CD4-positive, alpha-beta memory T cell (primary cell): ENCODE measurements around the gene ASTL. TPM values are rescaled to one million over a fixed set of nuclear protein-coding genes. Genes with fewer than 3 reads are reported as not detected.
A peak's percentile ranks its signal among the peaks of the same experiment; 100 is the strongest.

Experiments
- CTCF ChIA-PET: fragments of 350-600 bp; sonication (Branson Sonifier 250); formaldehyde crosslinking; loops from one replicate; lab custom pipeline; 2021; ENCODE audit warnings: inconsistent platforms; ENCODE audit not compliant: partially characterized antibody; lab: Charles Lee
- POLR2A ChIA-PET: fragments of 350-600 bp; sonication (Branson Sonifier 250); formaldehyde crosslinking; loops from one replicate; lab custom pipeline; 2021; ENCODE audit not compliant: partially characterized antibody; lab: Charles Lee
- DNase-seq, 5 donors: peaks; one replicate each; pipeline versions ENCODE4 v3.0.0 to v3.0.0-alpha.2; 2020 to 2022; ENCODE audit warnings: mixed read lengths in 1 of 5
- H3K27ac ChIP-seq: one replicate; pipeline ENCODE4 v1.7.0; 2013; ENCODE audit warnings: low read depth, low read length
- H3K27me3 ChIP-seq: 2 replicates; pipeline ENCODE4 v1.7.0; 2013; ENCODE audit warnings: mild to moderate bottlenecking, low read length, moderate library complexity; ENCODE audit not compliant: insufficient read depth
- H3K36me3 ChIP-seq: 2 replicates; pipeline ENCODE4 v1.7.0; 2013; ENCODE audit warnings: mild to moderate bottlenecking, low read length, moderate library complexity; ENCODE audit not compliant: insufficient read depth
- H3K4me1 ChIP-seq: 2 replicates; pipeline ENCODE4 v1.7.0; 2013; ENCODE audit warnings: mild to moderate bottlenecking, low read length, moderate library complexity; ENCODE audit not compliant: insufficient read depth
- H3K4me3 ChIP-seq, 2 donors: one replicate each; pipeline ENCODE4 v1.7.0; 2013; ENCODE audit warnings: low read length in 2 of 2, mild to moderate bottlenecking in 1 of 2
- H3K9me3 ChIP-seq, 2 donors: one replicate each; pipeline ENCODE4 v1.7.0; 2013; ENCODE audit warnings: low read length in 2 of 2, control low read depth in 1 of 2; ENCODE audit not compliant: control insufficient read depth in 1 of 2
- H3K27ac Mint-ChIP-seq, 7 donors: one replicate each; pipeline ENCODE4 v1.8.0; 2020 to 2021; ENCODE audit warnings: mixed read lengths in 7 of 7, mild to moderate bottlenecking in 6 of 7, inconsistent platforms in 3 of 7, moderate library complexity in 3 of 7
- H3K27me3 Mint-ChIP-seq, 2 donors: one replicate each; pipeline ENCODE4 v1.8.0; 2020 to 2021; ENCODE audit warnings: mixed read lengths in 2 of 2
- H3K36me3 Mint-ChIP-seq, 2 donors: one replicate each; pipeline ENCODE4 v1.8.0; 2020 to 2021; ENCODE audit warnings: mixed read lengths in 2 of 2, inconsistent platforms in 1 of 2, mild to moderate bottlenecking in 1 of 2
- H3K4me1 Mint-ChIP-seq, 4 donors: one replicate each; pipeline ENCODE4 v1.8.0; 2020 to 2021; ENCODE audit warnings: mixed read lengths in 4 of 4, mild to moderate bottlenecking in 1 of 4
- H3K4me3 Mint-ChIP-seq, 8 donors: one replicate each; pipeline ENCODE4 v1.8.0; 2020 to 2021; ENCODE audit warnings: mixed read lengths in 8 of 8, mild to moderate bottlenecking in 7 of 8, moderate library complexity in 6 of 8, inconsistent platforms in 3 of 8
- H3K9me3 Mint-ChIP-seq, 8 donors: one replicate each; pipeline ENCODE4 v1.8.0; 2020 to 2021; ENCODE audit warnings: mixed read lengths in 8 of 8, mild to moderate bottlenecking in 5 of 8, inconsistent platforms in 3 of 8, moderate library complexity in 1 of 8
- intact Hi-C: fragments of 100-400 bp; cut with micrococcal nuclease; formaldehyde crosslinking; loops from one replicate; pipeline ENCODE4 v1.15.1; 2023
- polyA plus RNA-seq, 2 donors: library from polyadenylated mRNA; unstranded; fragments of 300-500 nt; fragmentation: Illumina TruSeq; gene quantifications; one replicate each; pipeline ENCODE4 v1.2.3, GENCODE V29; 2021
- total RNA-seq, 2 experiments: library from RNA; stranded (reverse); gene quantifications; one replicate each; pipeline ENCODE4 v1.2.3, GENCODE V29; 2021

ASTL gene
- total and polyA plus RNA-seq, 4 experiments from 2014 or later = 0.48 to 1.3 TPM; not detected in 2

DNA sequence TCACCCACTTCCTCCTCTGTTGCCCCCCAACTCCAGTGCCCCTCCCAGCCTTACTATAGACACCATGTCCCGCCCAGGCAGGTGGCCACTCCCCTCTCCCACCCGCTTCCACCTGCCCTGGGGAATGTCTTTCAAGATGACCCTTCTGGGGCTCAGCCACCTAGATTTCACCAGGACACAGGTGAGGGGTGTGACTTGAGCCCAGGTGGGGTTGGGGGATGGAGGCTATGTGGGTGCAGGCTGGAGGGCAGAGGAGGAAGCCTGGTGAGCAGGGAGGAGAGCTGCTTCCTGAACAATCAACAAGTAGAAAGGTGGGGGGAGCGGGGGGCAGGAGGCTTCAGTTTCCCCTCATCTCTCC, 30.6 kb downstream of the ASTL start:
- Histone ChIP-seq H3K36me3 (no peaks in the 10 kb centered on the region), H3K27me3 (no peaks in the 10 kb centered on the region), H3K4me1 (no peaks in the 10 kb centered on the region), H3K27ac (no peak overlapping the region), H3K9me3 (peaks cover 0 to 12% of the 10 kb centered on the region in 2 donors), H3K4me3 (no peak overlapping the region)
- peak in 1 of 5 donors; percentile 22 for DNase-seq
- Mint-ChIP-seq H3K9me3 (peaks cover 0 to 19% (median 12%) of the 10 kb centered on the region in 8 donors), H3K4me1 (no peaks in the 10 kb centered on the region), H3K36me3 (peaks cover 3 to 4% of the 10 kb centered on the region in 2 donors), H3K4me3 (no peak overlapping the region), H3K27me3 (peaks cover 2 to 3% of the 10 kb centered on the region in 2 donors), H3K27ac (peak overlapping the region in 1 of 7 donors; percentile 18)
- ChIA-PET POLR2A (no interaction called here), CTCF (interaction anchor here (1.4 kb wide), 1 partner anchor 31 kb away, joined by 3 read pairs; no protein-coding TSS in a partner anchor)
- intact Hi-C loops = no loop called here

DNA sequence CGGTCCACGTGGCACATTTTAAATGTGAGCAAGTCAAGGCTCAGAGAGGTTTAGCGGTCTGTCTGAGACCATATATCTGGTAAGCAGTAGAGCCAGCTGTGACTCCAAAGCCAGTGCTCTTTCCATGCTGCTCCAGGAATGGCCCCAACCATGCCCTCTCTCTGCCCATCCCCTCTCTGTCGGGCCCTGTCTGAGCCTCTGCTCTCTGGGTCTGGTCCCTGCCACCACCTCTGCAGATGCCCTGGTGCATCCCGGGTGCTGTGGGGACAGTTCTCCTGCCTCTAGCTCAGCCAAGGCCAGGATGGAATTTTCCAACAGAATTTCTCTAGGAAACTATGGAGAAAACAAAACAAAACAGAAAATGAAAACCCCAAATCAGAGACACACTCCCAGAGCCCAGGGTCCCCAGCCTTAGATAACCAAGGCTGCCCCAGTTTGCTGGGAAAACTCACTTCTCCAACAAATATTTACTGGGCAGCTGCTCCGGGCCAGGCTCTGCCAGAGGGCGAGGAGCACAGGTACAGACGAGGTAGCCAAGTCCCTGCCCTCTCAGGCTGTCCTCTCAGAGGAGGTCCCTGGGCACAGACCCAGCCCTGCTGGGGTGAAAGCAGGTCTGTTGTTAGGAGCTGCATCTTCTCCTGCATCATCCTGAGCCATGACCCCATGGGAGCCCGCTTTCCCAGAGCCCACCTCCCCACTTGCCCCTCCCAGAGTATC, 31.2 kb downstream of the ASTL start:
- Histone ChIP-seq H3K36me3 (no peaks in the 10 kb centered on the region), H3K4me1 (no peaks in the 10 kb centered on the region), H3K9me3 (peaks cover 0 to 12% of the 10 kb centered on the region in 2 donors), H3K27me3 (no peaks in the 10 kb centered on the region), H3K4me3 (no peak overlapping the region), H3K27ac (no peak overlapping the region)
- H3K4me1 Mint-ChIP-seq = no peaks in the 10 kb centered on the region
- DNase-seq = peak in 1 of 5 donors; percentile 27
- CTCF ChIA-PET = no interaction called here
- intact Hi-C loops = no loop called here
- H3K4me3 Mint-ChIP-seq = no peak overlapping the region
- peaks cover 2 to 3% of the 10 kb centered on the region in 2 donors for H3K27me3 Mint-ChIP-seq
- peaks cover 0 to 19% (median 12%) of the 10 kb centered on the region in 8 donors for H3K9me3 Mint-ChIP-seq
- H3K36me3 Mint-ChIP-seq = peaks cover 3 to 4% of the 10 kb centered on the region in 2 donors
- POLR2A ChIA-PET = no interaction called here
- H3K27ac Mint-ChIP-seq = no peak overlapping the region

DNA sequence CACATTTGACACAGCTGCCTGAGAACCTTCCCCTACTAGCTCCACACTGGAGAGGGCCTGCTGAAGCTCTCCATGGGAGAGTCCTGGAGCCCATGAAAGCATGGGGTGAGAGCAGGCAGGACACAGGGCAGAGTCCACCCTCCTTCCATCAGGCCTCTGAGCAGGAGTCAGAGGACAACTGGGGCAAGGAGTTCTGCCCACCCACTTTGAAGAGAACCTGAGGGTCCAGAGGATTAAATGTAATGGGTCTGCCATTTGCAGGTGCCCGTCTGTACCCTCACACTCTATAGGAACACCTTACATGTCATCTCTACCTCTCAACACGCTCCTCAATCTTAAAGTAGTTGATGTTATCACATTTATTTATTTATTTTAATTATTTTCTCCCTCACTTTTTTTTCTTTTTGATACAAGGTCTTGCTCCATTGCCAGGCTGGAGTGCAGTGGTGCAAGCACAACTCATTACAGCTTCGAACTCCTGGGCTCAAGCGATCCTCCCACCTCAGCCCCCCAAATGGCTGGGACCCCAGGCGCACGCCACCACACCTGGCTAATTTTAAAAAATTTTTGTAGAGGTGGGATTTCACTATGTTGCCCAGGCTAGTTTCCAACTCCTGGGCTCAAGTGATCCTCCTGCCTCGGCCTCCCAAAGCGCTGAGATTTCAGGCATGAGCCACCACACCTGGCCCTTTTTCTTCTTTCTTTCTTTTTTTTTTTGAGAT, 32.1 kb downstream of the ASTL start:
- ChIA-PET CTCF (no interaction called here), POLR2A (no interaction called here)
- no peak overlapping the region for H3K4me3 ChIP-seq
- H3K27me3 ChIP-seq = no peaks in the 10 kb centered on the region
- Mint-ChIP-seq H3K27me3 (peaks cover 2 to 3% of the 10 kb centered on the region in 2 donors), H3K4me1 (no peaks in the 10 kb centered on the region), H3K36me3 (peaks cover 3 to 4% of the 10 kb centered on the region in 2 donors), H3K27ac (no peak overlapping the region), H3K4me3 (no peak overlapping the region), H3K9me3 (peaks cover 0 to 19% (median 12%) of the 10 kb centered on the region in 8 donors)
- no peaks in the 10 kb centered on the region for H3K36me3 ChIP-seq
- H3K27ac ChIP-seq = no peak overlapping the region
- DNase-seq = peak in 1 of 5 donors; percentile 19
- intact Hi-C loops = no loop called here
- H3K9me3 ChIP-seq = peaks cover 0 to 12% of the 10 kb centered on the region in 2 donors
- no peaks in the 10 kb centered on the region for H3K4me1 ChIP-seq

- Mint-ChIP-seq H3K27ac (no peak overlapping the region), H3K9me3 (peaks cover 0 to 19% (median 12%) of the 10 kb centered on the region in 8 donors), H3K36me3 (peaks cover 3 to 4% of the 10 kb centered on the region in 2 donors), H3K4me1 (no peaks in the 10 kb centered on the region), H3K27me3 (peaks cover 2 to 3% of the 10 kb centered on the region in 2 donors), H3K4me3 (no peak overlapping the region)
- H3K9me3 ChIP-seq = peaks cover 0 to 12% of the 10 kb centered on the region in 2 donors
- ChIA-PET POLR2A (no interaction called here), CTCF (no interaction called here)
- H3K4me3 ChIP-seq = no peak overlapping the region
- no peaks in the 10 kb centered on the region for H3K27me3 ChIP-seq
- no peak overlapping the region for H3K27ac ChIP-seq
- H3K4me1 ChIP-seq = no peaks in the 10 kb centered on the region
- no peaks in the 10 kb centered on the region for H3K36me3 ChIP-seq
- intact Hi-C loops = no loop called here
- DNase-seq = peak in 1 of 5 donors; percentile 10
These were observed 33.0 kb downstream of the ASTL start for GRCh38 chr2:96105152-96105915.

GRCh38 chr2:96104487-96104861, 33.8 kb downstream of the ASTL start:
- Mint-ChIP-seq H3K4me3 (no peak overlapping the region), H3K36me3 (peaks cover 3 to 4% of the 10 kb centered on the region in 2 donors), H3K9me3 (peaks cover 0 to 19% (median 12%) of the 10 kb centered on the region in 8 donors), H3K27me3 (peaks cover 2 to 3% of the 10 kb centered on the region in 2 donors), H3K4me1 (no peaks in the 10 kb centered on the region), H3K27ac (no peak overlapping the region)
- CTCF ChIA-PET = no interaction called here
- Histone ChIP-seq H3K4me1 (no peaks in the 10 kb centered on the region), H3K4me3 (no peak overlapping the region), H3K27me3 (no peaks in the 10 kb centered on the region), H3K9me3 (peaks cover 0 to 12% of the 10 kb centered on the region in 2 donors), H3K27ac (no peak overlapping the region), H3K36me3 (no peaks in the 10 kb centered on the region)
- intact Hi-C loops = no loop called here
- DNase-seq = peak in 1 of 5 donors; percentile 36
- POLR2A ChIA-PET = no interaction called here

DNA sequence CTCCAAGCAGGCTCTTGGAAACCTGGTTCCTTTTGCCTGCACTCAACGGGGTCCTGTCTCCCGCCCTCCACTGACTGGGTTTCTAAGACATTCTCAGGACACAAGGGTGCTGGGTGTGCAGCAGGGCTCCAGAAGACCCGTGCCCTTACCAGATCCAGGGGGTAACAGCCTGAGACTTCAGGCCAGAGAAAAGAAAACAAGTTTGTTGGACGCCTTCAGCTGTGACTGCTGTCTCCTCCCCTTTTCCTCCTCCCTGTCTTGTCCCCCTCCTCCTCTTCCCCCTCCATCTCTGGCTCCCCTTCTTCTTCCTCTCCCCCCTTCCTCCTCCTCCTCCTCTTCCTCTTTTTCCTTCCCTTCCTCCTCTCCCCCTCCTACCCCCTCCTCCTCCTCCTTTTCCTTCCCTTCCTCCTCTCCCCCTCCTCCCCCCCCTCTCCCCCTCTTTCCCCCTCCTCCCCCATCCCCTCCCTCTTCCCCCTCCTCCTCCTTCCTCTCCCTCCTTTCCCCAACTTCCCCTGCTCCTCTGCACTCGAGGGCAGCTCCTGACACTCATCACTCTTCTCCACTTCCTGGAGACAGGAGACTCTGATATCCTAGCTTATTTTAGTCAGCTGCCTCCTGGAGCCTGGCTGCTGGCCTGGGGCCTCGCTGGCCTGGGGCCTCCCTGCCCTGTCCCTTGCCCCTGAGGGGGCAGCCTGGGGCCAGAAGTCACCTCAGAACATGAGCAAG, 34.4 kb downstream of the ASTL start:
- no peak overlapping the region for H3K4me3 Mint-ChIP-seq
- H3K27ac ChIP-seq = no peak overlapping the region
- peaks cover 3 to 4% of the 10 kb centered on the region in 2 donors for H3K36me3 Mint-ChIP-seq
- H3K36me3 ChIP-seq = no peaks in the 10 kb centered on the region
- H3K4me1 ChIP-seq = no peaks in the 10 kb centered on the region
- no peak for DNase-seq
- H3K4me1 Mint-ChIP-seq = no peaks in the 10 kb centered on the region
- H3K4me3 ChIP-seq = no peak overlapping the region
- intact Hi-C loops = no loop called here
- peaks cover 0 to 19% (median 12%) of the 10 kb centered on the region in 8 donors for H3K9me3 Mint-ChIP-seq
- no peak overlapping the region for H3K27ac Mint-ChIP-seq
- peaks cover 1 to 2% of the 10 kb centered on the region in 2 donors for H3K27me3 Mint-ChIP-seq
- ChIA-PET CTCF (no interaction called here), POLR2A (no interaction called here)
- H3K9me3 ChIP-seq = peaks cover 0 to 12% of the 10 kb centered on the region in 2 donors
- H3K27me3 ChIP-seq = no peaks in the 10 kb centered on the region
